Endodermal cell (in vitro differentiated cells): Measurements from ENCODE around the gene SLC24A3. TPM values are rescaled to one million over a fixed set of nuclear protein-coding genes. Genes with fewer than 3 reads are reported as not detected.

Source experiments
- DNase-seq: peaks from one replicate; pipeline ENCODE4 v3.0.0-alpha.2; 2017
- H3K27ac ChIP-seq: 2 replicates; pipeline ENCODE4 v1.5.1; 2013; ENCODE audit warnings: mild to moderate bottlenecking, low read depth, low read length, moderate library complexity
- H3K27me3 ChIP-seq: 2 replicates; pipeline ENCODE4 v1.6.1; 2013; ENCODE audit warnings: mild to moderate bottlenecking, low read length, moderate library complexity; ENCODE audit not compliant: insufficient read depth, control insufficient read depth, poor library complexity, severe bottlenecking
- H3K36me3 ChIP-seq: 2 replicates; pipeline ENCODE4 v1.7.0; 2013; ENCODE audit warnings: mild to moderate bottlenecking, low read length, moderate library complexity; ENCODE audit not compliant: control insufficient read depth, insufficient read depth
- H3K4me1 ChIP-seq: one replicate; pipeline ENCODE4 v1.7.0; 2013; ENCODE audit warnings: low read length; ENCODE audit not compliant: control insufficient read depth, insufficient read depth
- H3K4me3 ChIP-seq: 2 replicates; pipeline ENCODE4 v1.5.1; 2013; ENCODE audit warnings: mild to moderate bottlenecking, low read length, moderate library complexity
- H3K9ac ChIP-seq: 2 replicates; pipeline ENCODE4 v1.6.1; 2013; ENCODE audit warnings: mild to moderate bottlenecking, low read length, moderate library complexity; ENCODE audit not compliant: poor library complexity, severe bottlenecking; ENCODE audit errors: extremely low read depth
- H3K9me3 ChIP-seq: 2 replicates; pipeline ENCODE4 v1.6.1; 2013; ENCODE audit warnings: mild to moderate bottlenecking, low read length, moderate library complexity; ENCODE audit not compliant: control insufficient read depth
- H3K27ac Mint-ChIP-seq: 2 replicates; pipeline ENCODE4 v1.8.0; 2020; ENCODE audit warnings: mixed read lengths
- H3K27me3 Mint-ChIP-seq: 2 replicates; pipeline ENCODE4 v1.8.0; 2021; ENCODE audit warnings: mild to moderate bottlenecking, mixed read lengths; ENCODE audit not compliant: insufficient read depth
- H3K36me3 Mint-ChIP-seq: 2 replicates; pipeline ENCODE4 v1.8.0; 2020; ENCODE audit warnings: low read depth, mixed read lengths
- H3K4me1 Mint-ChIP-seq: 2 replicates; pipeline ENCODE4 v1.8.0; 2020; ENCODE audit warnings: mixed read lengths
- H3K4me3 Mint-ChIP-seq: 2 replicates; pipeline ENCODE4 v1.8.0; 2020; ENCODE audit warnings: mild to moderate bottlenecking, moderate library complexity, mixed read lengths
- H3K9me3 Mint-ChIP-seq: 2 replicates; pipeline ENCODE4 v1.8.0; 2020; ENCODE audit warnings: mild to moderate bottlenecking, mixed read lengths
- WGBS, 2 experiments: methylation state at CpG; one replicate each; pipeline versions ENCODE4 v1.1.5 to v1.1.7; 2013; ENCODE audit warnings: missing lambda C conversion rate in 2 of 2, mixed read lengths in 1 of 2; ENCODE audit not compliant: insufficient coverage in 1 of 2, insufficient read length in 1 of 2; 5-methylcytosine and 5-hydroxymethylcytosine counted together
- total RNA-seq, 2 donors: library from RNA; stranded (reverse); fragmentation: NEBNext Ultra II Directional in 1 of 2; extraction: Animal tissue kit (Norgen Biotek cat#: 25700) in 1 of 2; gene quantifications; 2 replicates in 1 of 2; 3 replicates in 1 of 2; pipeline ENCODE4 v1.2.1, GENCODE V29; 2021
- TF ChIP-seq, protein P1 (sequence below): fragments of 200-600 bp; sonication (generic); conservative IDR thresholded peaks from 2 replicates; pipeline ENCODE4 v1.5.0; 2021; ENCODE audit warnings: antibody characterized with exemption, mild to moderate bottlenecking

The SLC24A3 gene
- total RNA-seq, 2 donors from 2014 or later = 1.5 to 1.8 TPM

DNA sequence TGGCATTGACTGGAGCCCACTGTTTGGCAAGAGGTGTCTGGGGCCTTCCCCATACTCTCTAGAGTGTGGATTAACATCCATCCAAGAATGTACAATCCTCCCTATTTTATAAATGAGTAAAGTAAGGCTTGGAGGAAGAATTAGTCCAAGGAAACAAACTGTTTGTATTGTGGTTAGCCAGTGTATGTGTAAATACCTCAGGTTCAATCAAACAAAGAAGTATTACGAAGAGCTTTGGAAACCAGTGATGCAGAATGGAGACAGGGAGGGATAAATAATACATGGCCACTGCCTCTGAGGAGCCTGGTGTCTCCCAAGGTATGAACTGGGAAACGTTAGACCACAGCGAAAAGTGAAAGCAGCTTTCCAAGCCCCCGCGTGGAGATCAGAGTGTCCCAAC is 319.0 kb downstream of the SLC24A3 start:
- Mint-ChIP-seq H3K27me3 (no peaks in the 10 kb centered on the region), H3K27ac (no peak overlapping the region), H3K36me3 (no peaks in the 10 kb centered on the region), H3K4me1 (no peaks in the 10 kb centered on the region), H3K9me3 (peaks cover 13% of the 10 kb centered on the region), H3K4me3 (no peak overlapping the region)
- no peak for DNase-seq
- Histone ChIP-seq H3K27me3 (no peaks in the 10 kb centered on the region), H3K4me3 (no peak overlapping the region), H3K27ac (no peak overlapping the region), H3K9me3 (peaks cover 14% of the 10 kb centered on the region), H3K9ac (no peak overlapping the region), H3K4me1 (no peaks in the 10 kb centered on the region), H3K36me3 (no peaks in the 10 kb centered on the region)
- WGBS, 2 experiments = 92 to 94% methylated on average over 5 of the region's 5 CpGs
- TF ChIP-seq, protein P1, sequence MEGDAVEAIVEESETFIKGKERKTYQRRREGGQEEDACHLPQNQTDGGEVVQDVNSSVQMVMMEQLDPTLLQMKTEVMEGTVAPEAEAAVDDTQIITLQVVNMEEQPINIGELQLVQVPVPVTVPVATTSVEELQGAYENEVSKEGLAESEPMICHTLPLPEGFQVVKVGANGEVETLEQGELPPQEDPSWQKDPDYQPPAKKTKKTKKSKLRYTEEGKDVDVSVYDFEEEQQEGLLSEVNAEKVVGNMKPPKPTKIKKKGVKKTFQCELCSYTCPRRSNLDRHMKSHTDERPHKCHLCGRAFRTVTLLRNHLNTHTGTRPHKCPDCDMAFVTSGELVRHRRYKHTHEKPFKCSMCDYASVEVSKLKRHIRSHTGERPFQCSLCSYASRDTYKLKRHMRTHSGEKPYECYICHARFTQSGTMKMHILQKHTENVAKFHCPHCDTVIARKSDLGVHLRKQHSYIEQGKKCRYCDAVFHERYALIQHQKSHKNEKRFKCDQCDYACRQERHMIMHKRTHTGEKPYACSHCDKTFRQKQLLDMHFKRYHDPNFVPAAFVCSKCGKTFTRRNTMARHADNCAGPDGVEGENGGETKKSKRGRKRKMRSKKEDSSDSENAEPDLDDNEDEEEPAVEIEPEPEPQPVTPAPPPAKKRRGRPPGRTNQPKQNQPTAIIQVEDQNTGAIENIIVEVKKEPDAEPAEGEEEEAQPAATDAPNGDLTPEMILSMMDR = no peak

DNA sequence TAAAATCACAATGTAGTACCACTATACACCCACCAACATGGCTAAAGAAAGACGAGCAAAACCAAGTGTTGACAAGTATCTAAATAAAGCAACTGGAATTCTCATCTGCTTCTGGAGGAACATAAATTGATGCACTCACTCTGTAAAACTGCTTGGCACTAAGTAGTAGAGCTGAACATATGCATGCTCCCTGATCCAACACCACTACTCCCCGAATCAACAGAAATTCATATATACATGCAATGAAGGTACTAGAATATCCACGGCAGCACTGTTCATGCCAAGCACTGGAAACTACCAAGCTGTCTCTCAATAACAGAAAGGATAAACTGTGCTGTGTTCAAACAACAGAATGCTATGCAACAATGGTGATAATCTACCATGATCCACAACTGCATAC is 326.1 kb downstream of the SLC24A3 start:
- Histone ChIP-seq H3K4me1 (no peaks in the 10 kb centered on the region), H3K9me3 (peaks cover 14% of the 10 kb centered on the region), H3K27me3 (no peaks in the 10 kb centered on the region), H3K4me3 (no peak overlapping the region), H3K36me3 (no peaks in the 10 kb centered on the region), H3K9ac (no peak overlapping the region), H3K27ac (no peak overlapping the region)
- H3K9me3 Mint-ChIP-seq = peaks cover 15% of the 10 kb centered on the region
- no peaks in the 10 kb centered on the region for H3K4me1 Mint-ChIP-seq
- 86 to 89% methylated on average over 1 to 3 of the region's 3 CpGs for WGBS, 2 experiments
- no peak for DNase-seq
- no peak overlapping the region for H3K4me3 Mint-ChIP-seq
- no peak overlapping the region for H3K27ac Mint-ChIP-seq
- no peaks in the 10 kb centered on the region for H3K27me3 Mint-ChIP-seq
- TF ChIP-seq, protein P1 = no peak
- H3K36me3 Mint-ChIP-seq = no peaks in the 10 kb centered on the region

DNA sequence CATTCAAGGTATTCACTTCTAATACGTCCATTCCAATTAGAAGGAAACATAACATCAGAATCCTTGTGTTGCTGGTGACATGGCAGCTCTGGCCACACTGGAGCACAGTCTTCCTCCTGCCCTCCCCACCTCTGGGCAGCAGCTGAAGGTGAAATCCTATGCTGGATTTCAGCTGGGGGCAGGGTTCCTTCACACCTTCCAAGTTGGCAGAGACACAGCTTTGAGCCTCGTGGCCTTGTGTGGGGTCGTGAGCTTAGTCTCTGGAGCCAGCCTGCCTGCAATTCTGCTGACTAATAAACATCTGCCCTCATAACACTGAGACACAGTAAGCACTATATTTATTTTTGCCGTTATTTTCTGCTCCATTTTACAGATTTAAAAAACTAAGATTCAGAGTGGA is 326.7 kb downstream of the SLC24A3 start:
- WGBS, 2 experiments = 90 to 96% methylated on average over 3 to 4 of the region's 4 CpGs
- H3K9me3 Mint-ChIP-seq = peaks cover 15% of the 10 kb centered on the region
- Histone ChIP-seq H3K27ac (no peak overlapping the region), H3K9ac (no peak overlapping the region), H3K4me1 (no peaks in the 10 kb centered on the region), H3K4me3 (no peak overlapping the region), H3K9me3 (peaks cover 14% of the 10 kb centered on the region), H3K36me3 (no peaks in the 10 kb centered on the region), H3K27me3 (no peaks in the 10 kb centered on the region)
- DNase-seq = no peak
- H3K27me3 Mint-ChIP-seq = no peaks in the 10 kb centered on the region
- no peak overlapping the region for H3K27ac Mint-ChIP-seq
- no peaks in the 10 kb centered on the region for H3K36me3 Mint-ChIP-seq
- TF ChIP-seq, protein P1 = no peak
- H3K4me3 Mint-ChIP-seq = no peak overlapping the region
- no peaks in the 10 kb centered on the region for H3K4me1 Mint-ChIP-seq
